Putamen (tissue), 1 donor: Measurements from ENCODE around the gene SLC35D3.
"Not testable (repeated sequence)": the region's sequence is repeated elsewhere in the genome, so short reads cannot be mapped to it uniquely, and the experiment has no call there.

ENCODE experiments used
- DNase-seq: peaks from one replicate; pipeline ENCODE4 v3.0.0-alpha.2; 2016; ENCODE audit warnings: low spot score

The SLC35D3 gene, protein sequence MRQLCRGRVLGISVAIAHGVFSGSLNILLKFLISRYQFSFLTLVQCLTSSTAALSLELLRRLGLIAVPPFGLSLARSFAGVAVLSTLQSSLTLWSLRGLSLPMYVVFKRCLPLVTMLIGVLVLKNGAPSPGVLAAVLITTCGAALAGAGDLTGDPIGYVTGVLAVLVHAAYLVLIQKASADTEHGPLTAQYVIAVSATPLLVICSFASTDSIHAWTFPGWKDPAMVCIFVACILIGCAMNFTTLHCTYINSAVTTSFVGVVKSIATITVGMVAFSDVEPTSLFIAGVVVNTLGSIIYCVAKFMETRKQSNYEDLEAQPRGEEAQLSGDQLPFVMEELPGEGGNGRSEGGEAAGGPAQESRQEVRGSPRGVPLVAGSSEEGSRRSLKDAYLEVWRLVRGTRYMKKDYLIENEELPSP

DNA sequence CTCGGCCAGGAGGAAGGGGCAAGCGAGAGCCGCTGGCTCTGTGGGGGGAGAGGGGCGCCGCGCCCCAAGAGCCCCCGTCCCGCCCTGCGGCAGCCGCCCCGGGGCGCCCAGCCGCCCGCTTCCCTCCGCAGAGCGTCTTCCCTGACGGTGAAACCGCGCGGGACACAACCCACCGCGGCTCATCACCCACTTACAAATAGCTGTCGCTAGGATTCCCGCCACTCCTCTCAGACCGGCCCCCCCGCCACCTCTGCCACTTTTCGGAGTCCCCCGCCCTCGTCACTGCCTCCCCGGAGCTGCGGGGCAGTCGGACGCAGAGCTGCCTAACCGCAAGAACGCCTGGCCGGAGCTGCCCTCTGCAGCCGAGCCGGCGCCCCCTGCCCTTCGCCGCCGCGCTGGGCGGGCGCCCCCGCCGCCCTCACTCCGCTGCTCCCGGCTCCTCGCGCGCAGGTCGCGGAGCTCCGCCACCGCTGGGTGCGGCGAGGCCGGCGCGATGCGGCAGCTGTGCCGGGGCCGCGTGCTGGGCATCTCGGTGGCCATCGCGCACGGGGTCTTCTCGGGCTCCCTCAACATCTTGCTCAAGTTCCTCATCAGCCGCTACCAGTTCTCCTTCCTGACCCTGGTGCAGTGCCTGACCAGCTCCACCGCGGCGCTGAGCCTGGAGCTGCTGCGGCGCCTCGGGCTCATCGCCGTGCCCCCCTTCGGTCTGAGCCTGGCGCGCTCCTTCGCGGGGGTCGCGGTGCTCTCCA lies at the start of gene SLC35D3:
SLC35D3 (plus strand) TSS at position 366 of the 749 bp plus-strand sequence; CDS start at position 494, 128 bp downstream.
- DNase-seq, result no peak

DNA sequence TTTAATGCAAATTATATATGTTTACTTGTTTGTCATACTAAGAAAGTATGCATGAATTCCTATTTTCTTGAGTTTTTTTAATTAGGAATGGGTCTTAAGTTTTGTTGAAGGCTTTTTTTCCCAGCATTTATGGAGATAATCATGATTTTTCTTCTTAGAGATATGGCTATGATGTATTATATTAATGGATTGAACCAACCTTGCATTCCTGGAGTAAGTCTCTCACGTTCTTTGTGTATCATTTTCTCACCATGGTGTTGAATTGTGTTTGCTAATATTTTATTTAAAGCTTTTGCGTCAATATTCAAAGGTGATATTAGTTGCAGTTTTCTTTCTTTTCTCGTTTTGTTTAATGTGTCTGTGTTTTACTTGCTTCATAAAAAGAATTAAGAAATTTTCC lies 48.4 kb upstream of the SLC35D3 start:
- no peak for DNase-seq

DNA sequence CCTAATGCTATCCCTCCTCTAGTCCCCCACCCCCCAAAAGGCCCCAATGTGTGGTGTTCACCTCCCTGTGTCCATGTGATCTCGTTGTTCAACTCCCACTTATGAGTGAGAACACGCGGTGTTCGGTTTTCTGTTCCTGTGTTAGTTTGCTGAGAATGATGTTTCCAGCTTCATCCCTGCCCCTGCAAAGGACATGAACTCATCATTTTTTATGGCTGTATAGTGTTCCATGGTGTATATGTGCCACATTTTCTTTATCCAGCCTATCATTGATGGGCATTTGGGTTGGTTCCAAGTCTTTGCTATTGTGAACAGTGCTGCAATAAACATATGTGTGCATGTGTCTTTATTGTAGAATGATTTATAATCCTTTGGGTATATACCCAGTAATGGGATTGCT lies 45.6 kb upstream of the SLC35D3 start:
- not testable (repeated sequence) for DNase-seq

DNA sequence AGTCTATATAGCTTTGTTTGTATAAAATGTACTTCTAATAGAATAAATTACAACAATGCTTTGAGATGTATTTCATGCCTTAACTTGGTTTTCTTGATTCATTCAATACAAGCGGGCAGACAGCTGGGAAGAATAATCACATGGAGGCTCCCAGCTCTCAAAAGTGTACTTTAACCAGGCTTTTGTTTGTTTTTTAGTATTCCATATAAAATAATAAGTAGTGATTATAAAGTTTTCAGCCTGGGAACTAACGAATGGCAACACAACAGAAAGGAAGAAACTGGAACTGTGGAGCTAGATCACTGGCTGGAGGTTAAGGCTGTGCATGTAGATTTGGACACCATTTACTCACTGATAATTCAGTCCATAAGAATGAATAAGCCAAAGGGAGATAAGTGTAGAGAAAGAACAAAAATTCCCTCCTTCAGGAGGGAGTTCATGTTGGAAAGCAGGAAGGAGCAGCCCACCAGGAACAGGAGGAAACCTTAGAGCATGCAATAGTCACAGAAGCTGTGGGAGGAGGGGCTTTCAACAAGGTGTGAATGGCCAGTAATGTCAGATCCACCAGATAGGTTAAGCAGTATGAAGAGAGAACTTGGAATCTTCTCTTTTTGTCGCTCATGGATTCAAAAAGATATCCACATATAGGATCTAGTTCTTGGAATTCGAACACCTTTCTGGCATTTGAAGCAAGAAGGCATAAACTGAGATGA lies 41.2 kb upstream of the SLC35D3 start:
- DNase-seq, result no peak

DNA sequence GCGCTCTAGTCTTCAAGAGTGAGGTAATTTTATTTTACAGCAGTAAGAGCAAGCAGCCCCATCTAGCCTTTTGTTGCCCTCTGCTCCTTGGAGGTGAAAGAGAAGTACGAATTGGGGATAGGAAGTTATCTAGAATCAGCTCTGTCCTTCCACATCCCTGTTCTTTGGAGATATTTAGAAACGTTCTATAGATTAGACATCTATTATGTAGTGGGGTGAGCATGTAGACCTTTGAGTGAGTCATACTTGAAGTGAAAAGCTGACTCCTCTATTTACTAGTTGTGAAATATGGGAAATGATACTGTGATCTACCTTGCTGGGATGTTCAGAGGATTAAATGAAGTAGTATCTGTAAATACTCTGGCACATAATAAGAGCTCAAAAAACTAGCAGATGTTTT lies 36.0 kb upstream of the SLC35D3 start:
- DNase-seq, result no peak

DNA sequence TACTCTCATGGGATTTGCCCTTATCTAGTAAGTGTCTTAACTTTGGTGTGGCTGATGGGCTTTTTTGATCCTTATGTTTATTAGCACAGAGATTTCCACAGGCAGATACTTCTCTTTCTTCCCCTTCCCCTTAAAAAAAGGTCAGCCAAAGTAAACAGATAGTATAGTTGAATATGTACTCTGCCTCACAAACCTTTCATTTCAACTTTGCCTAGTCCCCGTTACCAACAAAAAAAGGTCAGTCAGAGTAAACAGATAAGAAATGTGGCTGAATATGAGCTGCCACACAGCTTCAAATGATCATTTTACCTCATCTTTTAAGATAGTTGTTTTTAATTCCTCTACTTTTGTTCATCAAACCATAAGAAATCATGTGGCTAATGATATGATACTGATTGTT lies 34.1 kb upstream of the SLC35D3 start:
- no peak for DNase-seq

DNA sequence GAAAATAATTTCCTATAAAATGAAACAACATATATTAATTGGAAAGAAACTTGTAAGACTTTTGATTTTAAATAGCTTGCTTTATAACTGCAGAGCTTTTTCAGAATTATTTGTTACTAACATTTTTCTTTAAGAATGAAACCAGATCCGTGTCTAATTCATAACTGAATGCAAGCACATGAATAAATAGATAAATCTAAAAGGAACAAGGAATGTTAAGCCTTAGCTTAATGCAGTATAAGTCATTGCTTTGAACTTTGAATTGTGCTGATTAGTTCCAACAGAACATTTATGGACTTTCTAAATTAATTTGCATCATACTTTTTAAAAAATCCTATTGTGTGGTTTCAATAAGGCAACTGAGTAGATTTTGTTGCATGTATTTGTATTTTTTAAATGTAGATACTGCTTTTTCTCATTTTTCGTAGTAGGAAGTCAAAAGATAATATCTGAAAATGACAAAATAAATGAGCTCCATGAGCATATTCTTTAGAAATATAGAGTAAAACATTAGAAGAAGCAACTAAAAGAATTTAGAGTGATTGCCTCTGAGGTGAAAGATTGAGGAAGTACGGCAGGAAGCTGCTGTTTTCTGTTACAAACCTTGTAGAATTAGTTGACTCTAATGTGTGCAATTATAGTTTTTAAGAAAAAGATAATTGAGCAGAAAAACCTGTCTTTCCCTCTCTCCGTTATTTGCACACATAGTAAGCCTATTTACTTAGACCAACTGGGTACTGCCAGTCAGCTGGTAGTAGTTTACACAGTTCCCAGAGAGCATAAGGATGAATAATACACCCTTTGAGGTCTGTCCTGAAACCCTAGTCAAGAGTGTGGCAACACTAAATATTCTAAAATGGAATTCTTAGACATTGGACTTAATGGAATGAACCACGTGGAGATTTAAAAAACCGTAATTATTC lies 32.6 kb upstream of the SLC35D3 start:
- no peak for DNase-seq

DNA sequence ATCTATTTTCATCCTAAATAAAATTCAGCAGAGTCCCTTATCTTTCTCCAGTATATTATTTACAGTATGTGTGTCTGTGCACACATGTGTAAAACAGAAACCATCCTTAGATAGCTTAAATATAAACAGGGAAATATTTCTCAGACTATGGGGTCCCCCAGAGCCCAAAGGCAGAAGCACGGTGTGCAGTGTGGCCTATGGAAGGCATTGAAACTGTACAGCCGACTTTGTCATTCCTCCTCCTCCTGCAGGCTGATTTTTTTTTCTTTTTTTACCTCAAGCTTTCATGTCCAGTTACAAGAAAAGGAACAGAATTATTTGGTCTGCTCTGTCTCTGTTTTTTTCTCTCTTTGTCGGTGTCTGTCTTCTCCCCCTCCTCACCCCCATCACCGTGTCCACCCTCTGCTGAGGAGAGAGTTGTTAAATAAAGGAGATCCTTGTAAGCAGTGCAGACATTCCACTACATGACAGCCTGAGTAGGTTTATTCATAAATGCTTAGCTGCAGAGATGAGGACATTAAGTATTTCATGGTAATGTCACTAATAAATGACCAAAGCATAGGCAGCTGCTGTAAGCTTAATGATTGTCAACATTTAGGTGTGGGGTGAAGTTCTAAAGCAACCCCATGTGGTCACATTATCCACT lies 31.8 kb upstream of the SLC35D3 start:
- no peak for DNase-seq

DNA sequence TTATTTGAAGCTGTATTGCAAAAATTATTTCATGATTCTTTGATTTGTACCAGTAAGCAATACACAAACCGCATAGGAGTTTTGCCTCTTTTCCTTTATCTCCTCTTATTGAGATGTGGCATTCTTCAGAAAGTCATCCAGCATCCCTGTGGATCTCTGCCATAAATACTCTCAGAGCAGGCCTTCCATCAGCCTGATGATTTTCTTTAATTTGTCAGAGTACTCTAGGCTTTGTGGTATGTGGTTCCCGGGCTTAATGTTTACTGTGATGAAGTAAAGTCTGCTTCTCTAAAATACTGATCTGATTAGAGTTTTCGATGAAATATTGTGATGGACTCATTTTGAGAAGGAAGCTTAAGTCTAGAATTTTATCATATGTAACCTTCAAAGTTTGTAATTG lies 31.1 kb upstream of the SLC35D3 start:
- no peak for DNase-seq

DNA sequence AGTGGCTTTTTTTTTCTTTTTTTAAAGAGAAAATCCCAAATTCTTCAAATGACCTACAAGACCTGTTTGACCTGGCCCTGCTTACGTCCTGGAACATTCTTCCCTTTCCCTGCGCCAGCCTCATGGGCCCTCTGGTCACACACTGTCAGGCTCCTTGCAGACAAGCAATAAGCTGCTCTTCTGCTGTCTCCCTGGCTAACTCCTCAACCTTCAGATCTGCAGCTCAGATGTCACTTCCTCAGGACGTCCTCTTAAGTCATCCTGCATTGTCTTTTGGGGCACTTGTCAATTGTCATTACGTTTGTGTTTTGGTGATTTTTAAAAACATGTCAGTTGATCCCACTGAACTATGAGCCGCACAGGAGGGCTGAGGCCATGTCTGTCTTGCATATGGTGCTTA lies 28.9 kb upstream of the SLC35D3 start:
- no peak for DNase-seq

DNA sequence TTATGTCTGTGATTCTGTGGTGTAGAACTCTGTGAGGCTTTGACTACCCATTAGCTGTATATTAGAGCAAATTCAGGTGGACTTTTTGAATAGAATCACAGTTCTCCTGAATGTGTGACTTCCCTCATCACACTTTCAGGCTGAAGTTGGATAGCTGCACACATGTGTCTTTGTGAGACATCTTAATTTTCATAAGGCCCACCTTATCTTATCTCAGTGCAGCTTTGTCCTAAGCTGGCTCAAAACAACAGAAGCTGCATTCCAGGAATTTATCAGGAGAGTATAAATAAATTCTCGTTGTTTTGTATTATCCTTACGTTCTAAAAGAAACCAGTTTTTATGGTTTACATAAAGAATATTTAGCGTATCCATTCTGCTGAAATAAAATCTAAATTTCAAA lies 26.2 kb upstream of the SLC35D3 start:
- no peak for DNase-seq

DNA sequence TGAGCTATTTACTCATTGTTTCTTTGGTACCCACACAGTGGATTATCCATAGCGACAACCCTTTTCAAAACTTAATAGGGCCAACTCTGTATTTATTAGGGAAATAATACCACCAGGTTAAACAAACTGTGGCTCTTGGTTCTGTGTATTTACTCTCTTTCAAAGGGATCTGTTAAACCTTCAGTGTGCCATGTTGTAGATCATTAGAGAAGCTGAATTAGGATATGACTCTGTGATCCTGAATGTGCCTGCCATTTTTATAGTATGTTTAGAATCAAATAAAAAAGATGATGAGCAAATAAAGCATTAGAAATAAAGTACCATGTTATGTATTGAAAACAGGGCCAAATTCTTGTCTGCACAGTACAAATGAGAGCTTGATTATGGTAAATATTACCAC lies 25.0 kb upstream of the SLC35D3 start:
- no peak for DNase-seq

DNA sequence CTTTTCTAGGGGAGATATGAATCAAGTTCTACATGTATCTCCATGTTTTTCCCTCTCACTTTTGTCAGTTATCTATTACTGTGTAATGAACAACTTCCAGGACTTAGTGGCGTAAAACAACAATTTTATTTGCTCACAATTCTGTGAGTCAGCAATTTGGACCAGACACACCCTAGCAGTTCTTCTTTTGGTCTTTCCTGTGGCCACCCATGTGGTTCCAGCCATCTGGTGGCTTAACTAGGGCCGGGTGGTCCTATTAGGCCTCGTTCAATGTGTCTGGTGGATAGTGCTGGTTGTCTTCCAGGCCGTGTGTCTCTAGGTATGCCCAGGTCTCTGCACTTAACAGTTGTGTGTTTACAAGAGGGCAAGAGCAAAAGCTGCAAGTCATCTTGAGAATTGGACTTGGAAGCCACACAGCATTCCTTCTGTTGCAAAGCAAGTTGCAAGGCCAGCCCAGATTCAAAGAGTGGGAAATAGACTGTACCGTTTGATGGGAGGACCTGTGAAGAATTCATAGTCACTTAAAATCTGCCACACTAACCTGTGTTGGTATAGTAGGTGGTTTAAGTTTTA lies 20.8 kb upstream of the SLC35D3 start:
- DNase-seq, result no peak

DNA sequence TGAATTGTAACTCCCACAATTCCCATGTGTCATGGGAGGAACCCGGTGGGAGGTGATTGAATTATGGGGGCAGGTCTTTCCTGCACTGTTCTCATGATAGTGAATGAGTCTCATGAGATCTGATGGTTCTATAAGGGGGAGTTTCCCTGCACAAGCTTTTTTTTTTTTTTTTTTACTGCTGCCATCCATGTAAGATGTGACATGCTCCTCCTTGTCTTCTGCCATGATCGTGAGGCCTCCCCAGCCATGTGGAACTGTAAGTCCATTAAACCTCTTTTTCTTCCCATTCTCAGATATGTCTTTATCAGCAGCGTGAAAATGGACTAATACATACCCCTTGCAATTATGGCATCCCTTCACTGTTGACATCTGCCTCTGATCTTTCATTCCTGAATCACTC lies 17.6 kb upstream of the SLC35D3 start:
- not testable (repeated sequence) for DNase-seq

DNA sequence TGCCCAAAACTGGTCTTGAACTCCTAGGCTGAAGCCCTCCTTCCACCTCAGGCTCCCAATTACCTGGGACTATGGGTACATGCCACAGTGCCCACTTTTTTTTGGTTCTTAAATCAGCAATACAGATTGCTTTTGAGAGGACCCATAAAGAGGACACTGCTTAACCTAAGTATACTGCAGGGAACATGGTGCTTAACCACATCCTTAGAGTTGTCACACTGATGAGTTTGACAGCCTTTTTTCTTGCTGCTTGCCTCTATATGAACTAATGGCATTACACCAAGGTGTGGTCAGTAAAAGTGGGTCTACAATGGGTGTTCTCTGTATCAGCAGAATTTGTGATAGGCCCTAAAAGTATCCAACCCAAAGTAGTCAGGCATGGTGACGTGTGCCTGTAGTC lies 7.2 kb upstream of the SLC35D3 start:
- no peak for DNase-seq

DNA sequence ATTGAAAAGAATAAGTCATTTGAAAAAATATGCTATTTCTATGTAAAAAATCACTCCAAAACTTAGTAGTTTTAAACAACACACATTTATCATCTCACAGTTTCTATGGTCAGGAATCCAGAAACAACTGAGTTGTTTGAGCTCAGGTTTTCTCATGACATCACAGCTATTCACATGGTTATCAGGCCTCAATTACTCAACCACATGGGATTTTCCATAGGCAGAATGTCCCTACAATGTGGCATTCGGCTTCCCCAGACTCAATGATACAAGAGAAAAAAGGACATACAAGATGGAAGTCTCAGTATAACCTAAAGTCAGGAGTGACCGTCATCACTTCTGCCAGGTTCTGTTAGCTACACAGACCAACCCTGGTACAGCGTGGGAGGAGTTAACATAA lies 3.4 kb upstream of the SLC35D3 start:
- DNase-seq, result no peak

DNA sequence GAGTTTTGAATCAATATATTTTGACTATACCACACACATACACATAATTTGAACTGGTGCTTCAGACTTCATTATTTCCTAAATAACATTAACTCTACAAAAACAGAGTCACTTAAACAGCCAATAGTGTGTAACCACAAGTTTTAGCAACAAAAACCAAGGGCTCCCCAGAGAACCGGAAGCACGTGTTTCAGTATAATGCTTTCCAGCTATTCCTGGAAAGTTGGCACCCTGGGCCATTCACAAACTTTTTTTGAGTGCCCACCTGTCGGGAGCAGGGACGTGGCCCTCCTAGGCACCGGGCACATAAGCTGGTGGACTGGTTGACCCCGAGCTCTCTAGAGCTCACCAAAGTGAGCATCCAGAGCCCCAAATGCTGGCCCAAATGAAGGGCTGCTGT lies 1.9 kb upstream of the SLC35D3 start:
- no peak for DNase-seq

DNA sequence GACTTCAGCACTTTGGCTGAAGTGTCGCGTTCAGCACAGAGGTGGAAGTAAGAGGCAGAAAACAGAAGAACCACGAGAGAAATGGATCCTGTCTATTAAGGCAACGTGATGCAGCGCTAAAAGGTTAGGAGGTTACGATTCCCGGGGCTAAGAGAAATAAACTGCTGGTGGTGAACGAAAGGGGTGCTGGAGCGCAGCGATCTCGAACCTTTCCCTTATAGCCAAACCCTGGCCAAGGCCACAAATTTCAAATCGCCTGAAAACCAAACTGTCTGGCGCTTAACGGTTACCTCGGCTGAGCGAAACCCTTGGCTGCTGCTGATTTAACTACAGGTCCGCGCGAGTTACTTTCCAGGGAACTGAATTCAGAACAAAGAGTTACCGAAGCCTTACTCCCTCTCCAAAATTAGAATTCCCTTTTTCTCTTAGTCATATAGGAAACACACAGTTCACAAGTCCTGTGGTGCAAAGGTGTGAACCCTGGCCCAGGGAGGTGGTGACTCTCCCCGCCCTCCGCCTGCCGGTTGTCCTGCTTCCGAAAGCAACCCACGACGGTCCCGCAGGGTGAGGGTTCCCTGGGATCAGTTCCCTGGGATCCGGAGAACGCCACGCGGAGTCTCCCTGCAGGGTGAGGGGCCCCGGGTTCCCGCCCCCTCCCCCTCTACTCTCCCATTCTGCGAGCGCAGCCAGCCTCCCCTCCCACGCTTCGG lies 1.3 kb upstream of the SLC35D3 start:
- DNase-seq, result no peak

DNA sequence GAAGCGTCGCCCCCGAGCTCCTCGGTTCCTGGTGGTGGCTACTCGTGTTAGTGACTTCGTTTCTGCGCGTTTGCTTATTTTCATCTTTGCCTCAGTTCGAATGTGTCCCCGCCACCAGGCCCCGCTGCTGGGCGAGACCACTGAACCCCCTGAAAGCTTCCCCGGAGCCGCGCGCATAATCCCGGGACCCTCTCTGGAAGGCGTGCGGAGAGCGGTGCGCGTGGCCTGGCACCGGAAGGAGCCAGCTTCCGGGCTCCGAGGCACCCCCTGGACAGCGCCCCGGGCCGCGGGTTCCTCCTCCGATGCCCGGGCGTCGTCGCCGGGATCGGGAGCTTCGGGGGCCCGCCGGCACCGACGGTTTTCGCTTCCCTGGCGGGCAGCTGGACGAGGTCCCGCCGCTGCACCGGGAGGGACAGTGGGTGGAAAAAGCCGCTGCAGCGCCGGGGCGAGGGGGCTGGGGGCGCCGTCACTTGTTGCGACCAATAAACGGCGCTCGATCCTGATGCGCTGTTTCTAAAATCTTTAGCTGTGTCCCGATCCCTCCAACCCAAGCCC lies 643 bp upstream of the SLC35D3 start:
- DNase-seq, result no peak

DNA sequence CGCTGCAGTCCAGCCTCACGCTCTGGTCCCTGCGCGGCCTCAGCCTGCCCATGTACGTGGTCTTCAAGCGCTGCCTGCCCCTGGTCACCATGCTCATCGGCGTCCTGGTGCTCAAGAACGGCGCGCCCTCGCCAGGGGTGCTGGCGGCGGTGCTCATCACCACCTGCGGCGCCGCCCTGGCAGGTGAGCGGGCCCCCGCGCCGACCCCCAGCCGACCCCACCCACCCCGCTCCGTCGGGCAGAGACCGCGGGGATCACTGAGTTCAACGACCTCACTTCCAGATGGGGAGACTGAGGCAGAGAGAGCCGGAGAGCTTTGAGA lies 545 bp downstream of the SLC35D3 start:
- DNase-seq, result no peak
